Central memory CD8-positive, alpha-beta T cell (primary cell): ENCODE measurements around the gene DDX56.

ENCODE experiments used
- ATAC-seq: fragments of 150-1000 bp; cut with Tn5 transposase; replicated peaks from 2 replicates; pipeline ENCODE4 v1.10.0; 2022; ENCODE audit warnings: mild to moderate bottlenecking, moderate FRiP score, moderate number of reproducible peaks; ENCODE audit not compliant: poor library complexity, severe bottlenecking; ENCODE audit errors: extremely low read depth
- DNase-seq, 2 donors: peaks; one replicate each; pipeline ENCODE4 v3.0.0; 2021; ENCODE audit warnings: low spot score in 2 of 2
- H3K27ac Mint-ChIP-seq: one replicate; pipeline ENCODE4 v1.8.0; 2022; ENCODE audit warnings: low read depth, mild to moderate bottlenecking, moderate library complexity, mixed read lengths
- H3K27me3 Mint-ChIP-seq: one replicate; pipeline ENCODE4 v1.8.0; 2022; ENCODE audit warnings: mixed read lengths
- H3K36me3 Mint-ChIP-seq: one replicate; pipeline ENCODE4 v1.8.0; 2022; ENCODE audit warnings: mild to moderate bottlenecking, moderate library complexity, mixed read lengths; ENCODE audit not compliant: insufficient read depth
- H3K4me1 Mint-ChIP-seq: one replicate; pipeline ENCODE4 v1.8.0; 2022; ENCODE audit warnings: mixed read lengths
- H3K4me3 Mint-ChIP-seq: one replicate; pipeline ENCODE4 v1.8.0; 2022; ENCODE audit warnings: mild to moderate bottlenecking, moderate library complexity, mixed read lengths
- H3K9me3 Mint-ChIP-seq: one replicate; pipeline ENCODE4 v1.8.0; 2022; ENCODE audit warnings: mixed read lengths

DDX56 gene

DNA sequence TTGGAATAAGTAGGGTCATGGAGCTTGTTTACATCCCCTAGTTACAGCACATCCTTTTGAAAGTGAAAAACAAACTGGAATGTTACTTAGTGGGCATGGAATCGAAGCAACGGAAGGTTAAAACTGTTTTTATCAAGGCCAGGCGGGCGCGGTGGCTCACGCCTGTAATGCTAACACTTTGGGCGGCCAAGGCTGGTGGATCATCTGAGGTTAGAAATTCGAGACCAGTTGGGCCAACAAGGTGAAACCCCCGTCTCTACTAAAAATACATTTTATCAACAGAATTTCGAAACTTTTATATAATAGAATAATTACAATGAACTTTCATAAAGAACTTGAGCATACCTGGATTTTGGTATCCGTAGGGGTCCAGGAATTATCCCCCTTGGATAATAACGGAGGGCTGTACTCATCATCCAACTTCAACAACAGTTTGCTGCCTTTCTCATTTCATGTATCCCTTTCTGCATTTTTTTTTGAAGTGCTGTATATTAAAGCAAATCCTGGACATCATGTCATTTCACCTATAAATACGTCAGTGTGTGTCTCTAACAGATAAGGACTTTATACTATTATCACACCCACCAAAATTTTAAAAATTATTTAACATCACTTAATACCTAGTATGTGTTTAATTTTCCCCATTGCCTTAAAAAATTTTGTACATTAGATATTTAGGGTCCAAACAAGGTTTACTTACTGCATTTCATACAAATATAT is 9.6 kb upstream of the DDX56 start:
- peaks cover 32% of the 10 kb centered on the region for H3K4me1 Mint-ChIP-seq
- DNase-seq (no peak), ATAC-seq (no peak)
- peak overlapping the region; percentile 81 for H3K4me3 Mint-ChIP-seq
- H3K27ac Mint-ChIP-seq, result peak overlapping the region; percentile 96
- no peaks in the 10 kb centered on the region for H3K27me3 Mint-ChIP-seq
- H3K9me3 Mint-ChIP-seq, result no peaks in the 10 kb centered on the region
- H3K36me3 Mint-ChIP-seq, result peaks cover 40% of the 10 kb centered on the region

DNA sequence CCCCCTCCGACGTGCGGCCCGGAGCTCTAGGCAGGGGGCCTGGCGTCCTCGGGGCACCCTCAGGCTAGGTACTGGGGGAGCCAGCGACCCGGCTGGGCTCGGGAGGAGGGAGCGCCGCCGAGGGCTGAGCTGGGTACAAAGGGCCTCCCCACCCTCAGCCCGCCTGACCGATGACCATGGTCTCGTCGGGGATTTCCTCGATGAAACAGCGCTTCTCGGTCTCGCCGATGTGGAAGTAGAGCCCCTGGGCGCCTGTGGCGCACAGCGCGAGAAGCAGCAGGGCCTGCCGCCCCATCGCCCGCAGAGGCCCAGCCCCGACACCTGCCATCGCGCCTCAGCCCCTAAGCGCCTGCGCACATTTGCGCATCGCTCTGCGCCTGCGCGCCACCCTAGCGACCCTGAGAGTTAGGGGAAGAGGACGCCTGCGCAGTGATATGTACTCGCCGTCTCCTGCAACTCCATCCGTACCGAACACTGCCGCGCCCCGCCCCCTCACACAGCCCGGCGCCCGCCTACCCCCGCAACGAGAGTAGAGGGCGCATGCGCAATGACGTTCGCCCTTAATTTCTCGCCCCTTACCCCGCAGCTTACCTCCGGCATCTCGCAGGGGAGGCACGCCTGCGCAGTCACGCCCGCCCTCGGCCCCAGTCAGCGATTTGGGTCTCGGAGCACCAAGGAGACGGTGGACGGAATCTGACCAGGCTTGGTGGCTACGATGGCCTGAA is 8.3 kb upstream of the DDX56 start, which contains the start of gene TMED4:
Gene TMED4, minus strand, starts transcription at position 353 of the 725 bp plus-strand sequence. Its CDS starts 25 bp downstream, at position 328.
- Mint-ChIP-seq H3K9me3 (no peaks in the 10 kb centered on the region), H3K36me3 (peaks cover 46% of the 10 kb centered on the region), H3K27me3 (no peaks in the 10 kb centered on the region), H3K4me1 (peaks cover 26% of the 10 kb centered on the region), H3K27ac (peak within 1 kb of the TSS; percentile 96), H3K4me3 (peak within 1 kb of the TSS; percentile 81)
- peak; percentile 87 for ATAC-seq
- peak; percentile 100 for DNase-seq

DNA sequence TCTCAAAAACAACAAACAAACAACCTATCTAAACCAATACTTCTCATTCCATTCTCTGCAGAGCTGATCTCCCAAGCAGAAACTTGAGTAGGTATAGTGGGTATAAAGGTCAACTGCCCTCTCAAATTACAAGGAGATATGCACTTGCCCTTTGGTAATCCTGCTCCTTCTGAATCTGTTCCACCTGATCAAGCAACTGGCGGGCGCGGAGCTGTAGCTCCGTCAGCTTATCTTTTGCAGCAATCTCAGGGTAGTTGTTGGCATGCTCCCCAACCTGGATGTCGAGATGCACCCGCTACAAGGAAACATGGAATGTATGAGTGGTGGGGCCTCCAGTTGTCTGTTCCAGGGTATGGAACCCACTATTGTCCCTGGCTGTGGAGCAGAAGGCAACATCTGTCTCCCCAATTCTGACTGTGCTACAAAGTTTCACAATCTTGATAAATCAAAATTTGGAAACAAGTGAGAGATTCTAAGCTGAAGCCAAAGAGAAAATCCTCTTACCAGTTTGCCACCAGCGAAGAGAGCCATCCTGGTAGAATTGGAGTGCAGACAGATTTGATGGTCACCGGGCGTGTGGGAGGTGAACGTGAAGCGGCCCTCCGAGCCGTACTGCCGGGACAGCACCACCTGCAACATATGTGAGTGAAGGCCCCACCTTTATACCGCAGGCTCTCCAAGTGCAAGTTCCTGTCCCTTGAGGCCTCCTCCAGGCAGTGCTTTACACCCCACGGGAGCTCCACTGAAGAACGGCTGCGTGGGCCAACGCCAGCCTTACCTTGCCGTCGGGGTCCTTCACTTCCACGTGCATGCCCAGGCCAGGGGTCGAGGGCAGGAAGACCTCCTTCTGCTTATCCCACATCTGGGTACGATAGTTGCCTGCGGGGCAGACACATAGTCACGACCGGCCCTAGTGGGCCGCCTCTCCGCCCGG is 7.5 kb upstream of the DDX56 start:
- Mint-ChIP-seq H3K27ac (peak overlapping the region; percentile 96), H3K4me3 (peak overlapping the region; percentile 81), H3K9me3 (no peaks in the 10 kb centered on the region), H3K27me3 (no peaks in the 10 kb centered on the region), H3K36me3 (peaks cover 48% of the 10 kb centered on the region), H3K4me1 (peaks cover 26% of the 10 kb centered on the region)
- peak; percentile 23 to 33 for DNase-seq
- peak; percentile 58 for ATAC-seq

DNA sequence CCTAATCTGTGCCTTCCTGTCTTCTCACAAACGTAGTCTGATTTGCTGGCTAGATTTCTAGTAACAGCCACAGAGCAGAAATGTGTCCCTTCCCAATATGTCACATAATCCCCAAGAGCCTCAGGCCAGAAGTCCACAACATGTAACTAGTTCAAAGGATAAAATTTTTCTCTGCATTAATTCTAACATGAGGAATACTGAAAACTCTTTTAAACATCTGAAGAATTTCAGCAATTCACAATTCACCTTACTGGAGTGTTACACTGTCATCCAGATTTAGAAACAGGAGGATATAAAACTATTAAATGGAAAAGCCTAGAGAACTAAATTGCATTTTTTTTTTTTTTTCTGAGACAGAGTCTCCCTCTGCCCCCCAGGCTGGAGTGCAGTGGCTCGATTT is 2.5 kb upstream of the DDX56 start:
- DNase-seq (no peak), ATAC-seq (no peak)
- peaks cover 59% of the 10 kb centered on the region for H3K36me3 Mint-ChIP-seq
- H3K4me1 Mint-ChIP-seq, result peaks cover 56% of the 10 kb centered on the region
- no peak overlapping the region for H3K27ac Mint-ChIP-seq
- H3K4me3 Mint-ChIP-seq, result no peak overlapping the region
- no peaks in the 10 kb centered on the region for H3K27me3 Mint-ChIP-seq
- H3K9me3 Mint-ChIP-seq, result no peaks in the 10 kb centered on the region

DNA sequence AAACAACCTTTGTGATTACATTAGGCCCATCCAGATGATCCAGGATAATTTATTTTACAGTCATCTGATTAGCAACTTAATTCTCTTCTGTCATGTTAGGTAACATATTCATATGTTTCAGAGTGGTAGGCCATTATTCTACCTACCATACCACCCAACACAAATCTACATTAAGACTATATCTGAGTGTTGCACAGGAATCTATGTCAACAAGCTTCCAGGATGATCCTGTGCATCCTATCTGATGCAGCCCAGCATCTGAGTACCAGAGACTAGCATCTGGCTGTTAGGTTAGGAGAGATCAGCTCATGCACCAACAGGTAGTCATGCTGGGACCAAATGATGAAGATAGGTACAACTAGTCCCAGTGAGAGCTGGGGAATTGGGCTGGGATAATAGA is 1.3 kb upstream of the DDX56 start:
- Mint-ChIP-seq H3K27ac (peak overlapping the region; percentile 99), H3K27me3 (no peaks in the 10 kb centered on the region), H3K4me1 (peaks cover 45% of the 10 kb centered on the region), H3K4me3 (peak overlapping the region; percentile 98), H3K9me3 (no peaks in the 10 kb centered on the region), H3K36me3 (peaks cover 51% of the 10 kb centered on the region)
- ATAC-seq (no peak), DNase-seq (no peak)

DNA sequence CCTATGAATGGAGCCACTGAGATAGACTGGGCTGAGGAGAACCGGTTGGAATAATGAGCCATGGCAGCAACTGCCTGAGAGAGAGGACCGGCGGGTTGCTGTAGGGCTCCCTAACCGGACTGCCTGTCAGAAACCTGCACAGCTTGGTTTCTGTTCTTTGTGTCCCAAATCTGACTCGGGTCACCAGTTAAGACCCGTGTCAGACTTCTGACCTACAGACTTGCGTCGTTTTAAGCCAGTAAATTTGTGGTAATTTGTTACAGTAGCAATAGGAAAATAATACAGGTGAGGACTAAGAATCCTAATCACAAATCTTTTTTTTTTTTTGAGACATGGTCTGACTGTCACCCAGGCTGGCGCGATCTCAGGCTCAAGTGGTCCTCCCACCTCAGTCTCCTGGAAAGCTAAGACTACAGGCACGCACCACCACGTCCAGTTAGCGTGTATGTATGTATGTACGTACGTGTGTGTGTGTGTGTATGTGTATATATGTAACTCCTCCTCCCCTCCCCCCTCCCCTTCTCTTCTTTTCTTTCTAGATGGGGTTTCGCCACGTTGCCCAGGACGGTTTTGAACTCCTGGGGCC is 672 bp upstream of the DDX56 start:
- H3K27ac Mint-ChIP-seq, result peak overlapping the region; percentile 99
- H3K9me3 Mint-ChIP-seq, result no peaks in the 10 kb centered on the region
- H3K4me3 Mint-ChIP-seq, result peak overlapping the region; percentile 98
- ATAC-seq, result peak; percentile 17
- no peak for DNase-seq
- H3K36me3 Mint-ChIP-seq, result peaks cover 49% of the 10 kb centered on the region
- no peaks in the 10 kb centered on the region for H3K27me3 Mint-ChIP-seq
- H3K4me1 Mint-ChIP-seq, result peaks cover 40% of the 10 kb centered on the region

DNA sequence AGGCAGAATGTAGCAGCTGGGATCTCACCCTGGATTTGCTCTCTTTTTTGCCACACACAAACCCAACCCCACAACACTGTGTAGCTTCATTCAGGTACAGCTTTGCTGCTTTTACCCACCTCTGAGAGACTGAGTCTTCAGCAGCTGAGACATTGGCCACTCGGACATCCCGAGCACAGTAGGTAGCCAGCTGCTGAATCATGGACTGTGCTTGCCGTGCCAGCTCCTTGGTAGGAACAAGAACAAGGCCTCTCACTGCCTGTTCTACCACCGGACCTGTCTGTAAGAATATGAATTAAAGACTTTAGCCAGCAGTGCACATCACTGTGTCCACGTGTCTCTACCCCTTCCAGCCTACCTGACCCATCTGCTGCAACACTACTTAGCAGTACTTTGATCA is 937 bp downstream of the DDX56 start:
- peaks cover 33% of the 10 kb centered on the region for H3K4me1 Mint-ChIP-seq
- H3K4me3 Mint-ChIP-seq, result peak overlapping the region; percentile 98
- H3K27ac Mint-ChIP-seq, result peak overlapping the region; percentile 99
- peaks cover 46% of the 10 kb centered on the region for H3K36me3 Mint-ChIP-seq
- no peaks in the 10 kb centered on the region for H3K9me3 Mint-ChIP-seq
- ATAC-seq, result no peak
- no peaks in the 10 kb centered on the region for H3K27me3 Mint-ChIP-seq
- DNase-seq, result no peak

DNA sequence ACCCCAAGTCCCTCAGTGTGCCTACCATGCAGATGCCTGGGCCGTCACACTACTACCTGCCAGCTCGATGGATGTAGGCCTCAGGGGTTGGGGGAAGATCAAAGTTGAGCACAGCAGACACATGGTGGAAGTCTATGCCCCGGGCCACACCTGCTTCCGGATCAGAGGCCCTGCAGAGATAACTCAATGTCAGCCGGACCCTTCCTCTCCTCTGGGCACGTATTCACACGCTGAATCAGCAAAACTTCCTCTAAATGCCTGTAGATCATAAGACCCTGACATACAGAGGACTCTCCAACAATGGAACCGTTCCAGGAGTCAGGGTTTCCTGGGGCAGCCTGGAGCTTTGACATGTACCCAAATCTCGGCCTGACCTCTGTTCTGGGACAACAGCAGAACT is 3.7 kb downstream of the DDX56 start:
- peaks cover 46% of the 10 kb centered on the region for H3K4me1 Mint-ChIP-seq
- no peak overlapping the region for H3K27ac Mint-ChIP-seq
- peaks cover 41% of the 10 kb centered on the region for H3K36me3 Mint-ChIP-seq
- H3K27me3 Mint-ChIP-seq, result no peaks in the 10 kb centered on the region
- no peak for DNase-seq
- no peak for ATAC-seq
- no peak overlapping the region for H3K4me3 Mint-ChIP-seq
- H3K9me3 Mint-ChIP-seq, result no peaks in the 10 kb centered on the region

DNA sequence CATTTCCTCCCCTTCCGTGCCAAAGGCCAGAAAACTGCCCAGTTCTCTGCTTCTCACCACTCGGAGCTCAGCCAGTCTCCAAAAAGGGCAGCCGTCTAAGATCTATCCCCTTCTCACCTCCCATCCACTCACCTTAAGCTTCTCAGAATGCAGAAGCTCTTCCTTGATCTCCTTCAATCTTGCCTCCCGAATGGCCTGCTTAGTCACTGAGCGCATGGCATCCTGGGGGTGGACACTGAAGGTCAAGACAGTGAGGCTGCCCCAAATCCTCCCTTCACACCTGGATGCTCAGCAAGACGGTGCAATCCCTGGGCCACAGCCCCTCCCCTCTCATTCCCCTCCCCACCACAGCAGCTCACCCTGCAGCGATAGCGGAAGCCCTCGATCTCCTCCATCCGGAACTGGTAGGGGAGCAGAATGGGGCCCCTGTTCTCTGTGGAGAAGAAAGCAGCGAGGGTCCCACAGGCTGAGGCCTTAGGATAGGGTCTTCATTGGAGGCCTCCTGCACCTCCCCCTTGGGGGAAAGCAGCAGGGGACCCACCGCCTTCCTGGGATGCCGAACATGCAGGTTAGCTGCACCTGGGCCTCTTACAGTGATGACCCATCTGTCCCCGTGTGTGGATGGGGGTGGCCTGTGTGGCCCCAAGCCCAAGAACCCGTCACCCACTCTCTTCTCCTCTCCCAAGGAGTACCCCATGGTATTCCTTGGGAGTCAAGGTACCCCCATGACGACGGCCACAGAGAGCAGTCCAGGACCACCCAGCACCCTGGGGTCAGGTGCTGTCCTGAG is 4.7 kb downstream of the DDX56 start:
- Mint-ChIP-seq H3K4me3 (no peak overlapping the region), H3K4me1 (peaks cover 38% of the 10 kb centered on the region), H3K36me3 (peaks cover 40% of the 10 kb centered on the region), H3K9me3 (no peaks in the 10 kb centered on the region), H3K27ac (peak overlapping the region; percentile 16), H3K27me3 (no peaks in the 10 kb centered on the region)
- DNase-seq (no peak), ATAC-seq (no peak)

DNA sequence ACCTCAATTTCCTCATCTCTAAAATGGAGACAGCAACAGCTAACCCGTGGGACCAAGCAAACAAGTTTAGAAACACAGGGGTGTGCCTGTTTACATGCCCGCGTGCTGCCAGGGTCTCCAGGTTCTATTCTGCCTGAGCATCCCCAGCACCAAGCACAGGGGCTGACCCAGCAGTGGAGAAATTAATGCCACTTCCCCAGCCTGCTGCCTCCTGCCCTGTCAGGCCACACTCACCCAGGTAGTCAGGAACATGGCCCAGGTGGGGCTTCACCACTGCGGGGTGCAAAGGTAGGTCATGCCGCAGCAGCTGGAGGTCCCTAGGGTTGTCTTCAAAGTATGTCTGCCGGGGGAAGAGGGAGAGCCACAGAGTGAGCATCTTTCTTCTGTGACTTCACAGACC is 5.8 kb downstream of the DDX56 start:
- no peaks in the 10 kb centered on the region for H3K9me3 Mint-ChIP-seq

DNA sequence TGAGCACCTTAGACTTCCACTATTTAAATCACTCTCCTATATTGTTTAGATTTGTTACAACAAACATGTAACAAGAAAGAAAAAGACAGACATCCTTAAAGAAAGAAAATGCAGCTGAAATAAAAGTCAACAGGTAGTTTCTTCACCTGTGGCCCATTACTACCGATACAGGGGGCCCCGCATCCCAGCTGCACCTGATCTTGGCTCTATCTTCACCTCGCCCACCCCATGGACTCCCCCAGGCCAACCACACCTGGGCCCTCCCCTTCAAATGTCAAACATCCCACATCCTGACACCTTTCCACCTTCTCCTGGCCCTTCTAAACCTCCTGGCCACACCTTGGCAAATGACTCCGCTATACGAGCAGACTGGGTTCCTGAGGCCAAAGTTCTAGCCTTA is 7.0 kb downstream of the DDX56 start:
- Mint-ChIP-seq H3K27ac (peak overlapping the region; percentile 2), H3K36me3 (peaks cover 30% of the 10 kb centered on the region), H3K9me3 (no peaks in the 10 kb centered on the region), H3K4me3 (no peak overlapping the region), H3K27me3 (no peaks in the 10 kb centered on the region), H3K4me1 (peaks cover 20% of the 10 kb centered on the region)
- DNase-seq (no peak), ATAC-seq (no peak)

More for the DNA sequence above, 5.8 kb downstream of the DDX56 start:
- no peak for DNase-seq
- Mint-ChIP-seq H3K27me3 (no peaks in the 10 kb centered on the region), H3K4me3 (no peak overlapping the region), H3K27ac (no peak overlapping the region), H3K36me3 (peaks cover 34% of the 10 kb centered on the region), H3K4me1 (peaks cover 27% of the 10 kb centered on the region)
- ATAC-seq, result no peak
